K562 (cell line): Measurements from ENCODE around the gene MED16. TPM values are rescaled to one million over a fixed set of nuclear protein-coding genes. Genes with fewer than 3 reads are reported as not detected.

Source experiments
- DIDO1 ChIP-seq: fragments of 450-650 bp; IDR thresholded peaks from 2 replicates; pipeline ENCODE4 v1.6.1; 2016; ENCODE audit warnings: low read depth, missing biosample characterization, missing genetic modification characterization
- FOXK1 ChIP-seq: sonication (generic); formaldehyde crosslinking; IDR thresholded peaks from 2 replicates; pipeline ENCODE4 v1.8.0; 2022; ENCODE audit warnings: missing genetic modification reagents, mild to moderate bottlenecking, borderline replicate concordance
- FUS ChIP-seq: fragments of 200-400 bp; formaldehyde crosslinking; optimal IDR thresholded peaks from 2 replicates; pipeline ENCODE3; 2017; ENCODE audit warnings: low read depth, low read length
- HNRNPH1 ChIP-seq: fragments of 200-400 bp; formaldehyde crosslinking; optimal IDR thresholded peaks from 2 replicates; pipeline ENCODE3; 2017; ENCODE audit warnings: low read depth, mild to moderate bottlenecking, low read length, moderate library complexity
- ILF3 ChIP-seq: fragments of 450-650 bp; IDR thresholded peaks from 2 replicates; pipeline ENCODE4 v1.6.1; 2018; ENCODE audit warnings: antibody characterized with exemption, mild to moderate bottlenecking, moderate library complexity, borderline replicate concordance
- NELFE ChIP-seq: IDR thresholded peaks from 2 replicates; pipeline ENCODE4 v1.6.1; 2011; ENCODE audit warnings: mild to moderate bottlenecking; ENCODE audit not compliant: insufficient read depth, insufficient read length
- PHF8 ChIP-seq: fragments of 200-600 bp; sonication (generic); IDR thresholded peaks from 2 replicates; pipeline ENCODE4 v1.6.1; 2012; ENCODE audit warnings: mixed run types, mild to moderate bottlenecking, inconsistent platforms, low read length, moderate library complexity, borderline replicate concordance
- POLR2G ChIP-seq: fragments of 200-400 bp; formaldehyde crosslinking; IDR thresholded peaks from 2 replicates; pipeline ENCODE4 v1.6.1; 2017; ENCODE audit warnings: low read depth, mild to moderate bottlenecking, antibody characterized with exemption, low read length, moderate library complexity
- PRMT5 ChIP-seq: sonication (generic); formaldehyde crosslinking; IDR thresholded peaks from 2 replicates; pipeline ENCODE4 v1.5.0; 2020; ENCODE audit warnings: missing genetic modification reagents
- SRSF7 ChIP-seq: fragments of 200-400 bp; formaldehyde crosslinking; optimal IDR thresholded peaks from 2 replicates; pipeline ENCODE3; 2017; ENCODE audit warnings: mild to moderate bottlenecking, low read depth, low read length
- TCF3 ChIP-seq: sonication (generic); formaldehyde crosslinking; IDR thresholded peaks from 2 replicates; pipeline ENCODE4 v1.4.0; 2020; ENCODE audit warnings: mild to moderate bottlenecking, missing genetic modification reagents
- THRB ChIP-seq: fragments of 450-650 bp; formaldehyde crosslinking; conservative IDR thresholded peaks from 2 replicates; pipeline ENCODE4 v1.4.0; 2022; ENCODE audit warnings: mild to moderate bottlenecking, missing genetic modification characterization
- ZBTB33 ChIP-seq: sonication (generic); formaldehyde crosslinking; IDR thresholded peaks from 2 replicates; pipeline ENCODE4 v1.8.1; 2023; ENCODE audit warnings: mild to moderate bottlenecking, missing genetic modification reagents
- ZNF232 ChIP-seq: sonication (generic); formaldehyde crosslinking; IDR thresholded peaks from 2 replicates; pipeline ENCODE4 v1.8.0; 2022; ENCODE audit warnings: mild to moderate bottlenecking, missing genetic modification reagents
- ZNF316 ChIP-seq: fragments of 450-650 bp; IDR thresholded peaks from 2 replicates; pipeline ENCODE4 v1.6.1; 2016
- ZNF449 ChIP-seq: fragments of 250-450 bp; sonication (Bioruptor Pico); IDR thresholded peaks from 2 replicates; pipeline ENCODE4 v1.8.0; 2022; ENCODE audit warnings: moderate library complexity, mild to moderate bottlenecking, inconsistent platforms
- ZNF592 ChIP-seq: fragments of 450-650 bp; IDR thresholded peaks from 2 replicates; pipeline ENCODE4 v1.6.1; 2017; ENCODE audit warnings: antibody characterized with exemption, mild to moderate bottlenecking
- ZNF766 ChIP-seq: fragments of 200-800 bp; sonication (Bioruptor generic); conservative IDR thresholded peaks from 2 replicates; pipeline ENCODE4 v1.6.1; 2016; ENCODE audit warnings: missing genetic modification characterization, missing compliant biosample characterization
- polyA plus RNA-seq, 8 experiments: library from polyadenylated mRNA; depleted of rRNA in 4 of 8; stranded (reverse) in 5 of 8; unstranded in 3 of 8; fragments of >200 nt; fragmentation: Nextera tagmentation in 2 of 8; fragmentation: Illumina TruSeq in 1 of 8; extraction: Ambion mirVana in 2 of 8; extraction: Trizol in 1 of 8; gene quantifications; 2 replicates each; pipeline versions ENCODE4 v1.2.1 to v1.2.3, GENCODE V29; 2011 to 2014; ENCODE audit warnings: inconsistent platforms in 1 of 8, missing spikeins in 1 of 8
- total RNA-seq, 7 experiments: library from RNA; depleted of rRNA in 6 of 7; stranded (reverse); fragments of >200 nt in 6 of 7; fragmentation: Illumina TruSeq in 2 of 7; extraction: Trizol in 2 of 7; gene quantifications; 2 replicates each; pipeline versions ENCODE4 v1.2.1 to v1.2.3, GENCODE V29; 2011 to 2021; ENCODE audit warnings: low replicate concordance in 1 of 7

Gene MED16
- total and polyA plus RNA-seq, 9 of the 15 experiments (the other 6 are each of a cell fraction or from before 2014, with no cell fraction given): 0.89 to 59.9 (median 8.6) TPM

GRCh38 chr19:892894-893689 is at the start of gene MED16, which contains the start of gene RNU6-9 (continued):
- no peak for TF ChIP-seq ZNF449 (CRISPR knock-in tag)
- peak; percentile 95 for TF ChIP-seq ZNF592
- TF ChIP-seq DIDO1: no peak
- TF ChIP-seq PRMT5 (CRISPR knock-in tag): no peak
- 0 out of 2 replicates have a peak, but pooled peaks have one; percentile 3 for TF ChIP-seq THRB (CRISPR knock-in tag)
- no peak for TF ChIP-seq SRSF7
- TF ChIP-seq ILF3: peak; percentile 77; the same call in 1 of the 2 replicates
- TF ChIP-seq NELFE: no peak
- TF ChIP-seq ZNF766: peak; percentile 63
- 0 out of 2 replicates have a peak, but pooled peaks have one; percentile 5 for TF ChIP-seq TCF3
- peak; percentile 85; the same call in 1 of the 2 replicates for TF ChIP-seq PHF8
- TF ChIP-seq HNRNPH1: no peak
- no peak for TF ChIP-seq ZNF232 (CRISPR knock-in tag)
- peak; percentile 42 for TF ChIP-seq ZBTB33
- no peak for TF ChIP-seq FOXK1 (CRISPR knock-in tag)
- TF ChIP-seq FUS: no peak
- TF ChIP-seq POLR2G: peak; percentile 95
- TF ChIP-seq ZNF316: peak; percentile 51; the same call in 1 of the 2 replicates
